Spleen (tissue), 7 donors: ENCODE results near the gene MEFV.

Source experiments
- CTCF ChIP-seq, 11 experiments: fragments of 200-600 bp in 7 of 11; fragments of 450-650 bp in 4 of 11; sonication (generic) in 4 of 11; IDR thresholded peaks in 8 of 11; conservative IDR thresholded peaks in 3 of 11; 1 replicate in 7 of 11; 2 replicates in 4 of 11; pipeline versions ENCODE4 v1.4.0 to v1.8.0; 2016 to 2021; ENCODE audit warnings: antibody characterized with exemption in 11 of 11, inconsistent platforms in 4 of 11, mild to moderate bottlenecking in 1 of 11
- POLR2A ChIP-seq, 3 donors: fragments of 450-650 bp; IDR thresholded peaks; one replicate each; pipeline ENCODE4 v1.5.1; 2017; ENCODE audit warnings: antibody characterized with exemption in 3 of 3, mild to moderate bottlenecking in 1 of 3
- POLR2AphosphoS5 ChIP-seq, 3 donors: sonication (generic); formaldehyde crosslinking; IDR thresholded peaks; one replicate each; pipeline ENCODE4 v1.5.1; 2017; ENCODE audit warnings: antibody characterized with exemption in 3 of 3
- donor health status: DM: no; HTN: no; CAD: no; lungs with moderate emphysema.
- donor health status: DM: no; HTN: no; CAD: no.
- donor health status: DM: no; HTN: no; CAD: no.

GRCh38 chr16:3259836-3260235 is 3.4 kb upstream of the MEFV start:
- TF ChIP-seq CTCF (IDR thresholded peaks at IDR 0.05 in 8 of 11, conservative IDR thresholded peaks at IDR 0.05 in 3 of 11) (no peak), POLR2AphosphoS5 (IDR thresholded peaks at IDR 0.05) (no peak), POLR2A (IDR thresholded peaks at IDR 0.05) (no peak)
